GM20000 (cell line): ENCODE results near the gene TMEM131.

Experiments
- DNase-seq: peaks from one replicate; pipeline ENCODE4 v3.0.0; 2012; ENCODE audit warnings: low spot score
- TF ChIP-seq, protein P1 (sequence below): IDR thresholded peaks from 2 replicates; pipeline ENCODE4 v1.5.1; 2012; ENCODE audit warnings: mild to moderate bottlenecking, control low read depth; ENCODE audit errors: extremely low read depth, missing control alignments

Gene TMEM131

DNA sequence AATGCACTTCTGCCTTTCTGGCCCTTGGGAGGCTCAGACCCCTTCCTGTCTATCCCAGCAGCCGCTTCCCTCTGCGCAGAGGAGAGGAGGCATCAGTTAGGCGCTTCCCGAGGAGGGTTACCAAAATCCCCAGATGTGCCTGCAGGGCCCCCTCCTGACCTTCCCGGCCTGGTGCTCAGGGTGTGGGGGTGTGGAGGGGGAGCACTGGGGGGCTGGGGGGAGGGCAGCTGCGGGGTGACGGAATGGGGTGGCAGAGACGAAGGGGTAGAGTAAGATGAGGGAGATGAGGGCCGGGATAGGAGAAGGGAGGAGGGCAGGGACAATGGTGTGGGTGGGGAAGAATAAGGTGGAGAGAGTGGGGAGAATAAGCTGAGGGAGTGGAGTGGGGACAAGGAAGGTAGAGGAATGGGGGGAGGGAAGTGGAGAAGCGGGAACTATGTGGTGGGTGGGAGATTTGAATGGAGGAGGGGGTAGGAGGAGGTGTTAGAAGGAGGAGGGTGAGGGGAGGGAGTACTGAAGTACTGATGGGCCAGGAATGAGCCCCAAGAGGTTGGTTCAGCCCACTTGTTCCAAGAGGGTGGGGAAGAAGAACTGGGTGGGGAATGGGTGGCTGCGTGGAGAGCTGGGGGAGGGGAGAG lies 288.9 kb downstream of the TMEM131 start:
- TF ChIP-seq, protein P1, sequence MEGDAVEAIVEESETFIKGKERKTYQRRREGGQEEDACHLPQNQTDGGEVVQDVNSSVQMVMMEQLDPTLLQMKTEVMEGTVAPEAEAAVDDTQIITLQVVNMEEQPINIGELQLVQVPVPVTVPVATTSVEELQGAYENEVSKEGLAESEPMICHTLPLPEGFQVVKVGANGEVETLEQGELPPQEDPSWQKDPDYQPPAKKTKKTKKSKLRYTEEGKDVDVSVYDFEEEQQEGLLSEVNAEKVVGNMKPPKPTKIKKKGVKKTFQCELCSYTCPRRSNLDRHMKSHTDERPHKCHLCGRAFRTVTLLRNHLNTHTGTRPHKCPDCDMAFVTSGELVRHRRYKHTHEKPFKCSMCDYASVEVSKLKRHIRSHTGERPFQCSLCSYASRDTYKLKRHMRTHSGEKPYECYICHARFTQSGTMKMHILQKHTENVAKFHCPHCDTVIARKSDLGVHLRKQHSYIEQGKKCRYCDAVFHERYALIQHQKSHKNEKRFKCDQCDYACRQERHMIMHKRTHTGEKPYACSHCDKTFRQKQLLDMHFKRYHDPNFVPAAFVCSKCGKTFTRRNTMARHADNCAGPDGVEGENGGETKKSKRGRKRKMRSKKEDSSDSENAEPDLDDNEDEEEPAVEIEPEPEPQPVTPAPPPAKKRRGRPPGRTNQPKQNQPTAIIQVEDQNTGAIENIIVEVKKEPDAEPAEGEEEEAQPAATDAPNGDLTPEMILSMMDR, result no peak
- DNase-seq, result no peak
